GM18507 (cell line): Measurements from ENCODE around the gene PRKCH.

Source experiments
- DNase-seq: peaks from one replicate; pipeline ENCODE4 v3.0.0; 2011; ENCODE audit warnings: low read depth; ENCODE audit not compliant: insufficient read length; ENCODE audit errors: extremely low spot score
- FAIRE-seq: peaks from 2 replicates; lab custom pipeline; 2011; peaks lifted over from hg19 to GRCh38; lab: Jason Lieb, UNC

The PRKCH gene

DNA sequence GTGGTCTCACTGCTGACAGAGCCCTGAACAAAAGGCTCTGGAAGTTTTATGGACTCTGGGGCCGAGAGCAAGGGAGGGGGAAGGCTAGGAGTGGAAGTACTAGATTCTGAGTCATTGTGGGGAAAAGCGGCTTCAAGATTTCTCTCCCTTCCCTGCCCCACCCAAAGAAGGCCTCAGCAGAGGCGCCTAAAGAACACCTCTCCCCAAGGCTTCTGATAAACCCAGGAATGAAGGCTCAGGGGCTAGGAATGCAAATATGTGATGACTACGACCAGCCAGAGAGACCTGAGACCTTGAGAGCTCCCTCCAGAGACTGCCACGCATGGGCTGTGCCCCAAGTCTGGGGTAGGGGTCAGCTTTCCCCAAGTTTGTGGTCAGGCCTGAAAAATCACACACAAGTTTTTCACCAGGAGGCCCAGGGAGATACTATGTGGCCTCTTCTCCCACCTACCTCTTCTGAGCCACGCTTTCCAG lies 243.3 kb downstream of the PRKCH start:
- DNase-seq (no peak), FAIRE-seq (no peak)

- DNase-seq (no peak), FAIRE-seq (no peak)
These were observed 243.8 kb downstream of the PRKCH start for GRCh38 chr14:61565181-61565580.

- DNase-seq: no peak
- no peak for FAIRE-seq
These were observed 244.6 kb downstream of the PRKCH start for GRCh38 chr14:61565836-61566536.

DNA sequence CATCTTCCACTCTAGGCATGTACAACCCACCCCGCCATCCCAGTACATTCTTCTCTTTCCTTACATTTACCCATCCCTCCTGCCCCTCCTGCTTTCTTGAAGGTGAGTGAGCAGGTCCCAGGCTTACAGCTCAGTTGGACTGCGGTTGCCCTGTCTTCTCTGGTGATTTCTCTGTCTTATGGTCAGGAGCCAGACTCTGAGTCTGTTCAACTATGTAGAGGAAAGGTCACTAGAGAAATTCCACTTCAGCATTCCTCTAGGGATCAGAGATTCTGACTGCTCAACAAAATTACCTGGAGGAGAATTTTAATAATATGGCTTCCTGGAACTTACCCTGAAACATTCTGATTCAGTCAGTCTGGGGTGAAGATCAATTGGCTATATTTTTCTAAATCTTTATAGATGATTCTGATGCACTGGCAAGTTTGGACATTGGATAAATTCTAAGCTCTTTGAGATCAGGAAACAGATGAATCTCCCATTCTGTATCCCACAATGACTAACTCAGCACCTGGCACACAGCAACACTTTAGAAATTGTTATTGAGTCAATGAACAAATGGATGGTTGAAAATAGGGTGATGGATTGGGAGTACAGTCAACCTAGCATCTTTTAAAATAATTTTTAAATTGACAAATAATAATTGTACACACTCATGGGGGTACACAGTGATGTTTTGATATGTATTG lies 245.3 kb downstream of the PRKCH start:
- FAIRE-seq: no peak
- no peak for DNase-seq

DNA sequence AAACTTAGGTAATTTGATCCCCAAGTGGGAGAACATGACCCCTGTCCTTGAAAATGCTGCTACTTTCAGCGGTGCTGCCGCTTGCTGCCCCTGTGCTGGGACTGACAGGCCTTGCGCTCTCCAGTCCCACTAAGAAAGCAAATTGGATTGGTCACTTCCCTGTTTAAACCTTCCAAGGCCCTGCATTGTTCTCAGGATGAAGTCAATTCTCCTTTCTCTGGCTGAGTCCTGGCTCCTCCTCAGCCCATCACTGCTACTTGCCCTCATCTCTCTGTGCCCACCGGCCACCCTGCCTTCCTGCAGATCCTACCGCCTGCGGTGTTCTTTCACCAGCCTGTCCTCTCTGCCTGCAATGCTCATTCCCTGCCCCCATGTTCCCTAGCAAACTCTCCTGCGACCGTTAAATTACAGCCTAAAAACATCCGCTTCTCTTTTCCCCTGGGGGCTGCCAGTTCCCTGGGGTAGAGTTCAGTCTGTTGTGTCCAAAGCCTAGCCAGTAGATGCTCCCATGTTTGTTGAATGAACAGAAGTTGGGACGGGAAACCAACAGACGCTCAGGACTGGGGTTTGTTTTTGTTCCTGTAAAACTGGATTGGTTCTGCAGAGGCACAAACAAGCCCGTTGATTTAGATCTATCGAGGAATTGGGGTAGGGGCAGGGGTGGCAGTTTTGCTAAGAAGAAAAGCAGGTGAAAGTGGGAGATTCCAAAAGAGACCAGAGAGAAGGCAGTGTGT lies 246.6 kb downstream of the PRKCH start:
- DNase-seq (no peak), FAIRE-seq (no peak)

- DNase-seq (peak; percentile 61), FAIRE-seq (peak; percentile 72)
These were observed 247.2 kb downstream of the PRKCH start for GRCh38 chr14:61568572-61569011.

DNA sequence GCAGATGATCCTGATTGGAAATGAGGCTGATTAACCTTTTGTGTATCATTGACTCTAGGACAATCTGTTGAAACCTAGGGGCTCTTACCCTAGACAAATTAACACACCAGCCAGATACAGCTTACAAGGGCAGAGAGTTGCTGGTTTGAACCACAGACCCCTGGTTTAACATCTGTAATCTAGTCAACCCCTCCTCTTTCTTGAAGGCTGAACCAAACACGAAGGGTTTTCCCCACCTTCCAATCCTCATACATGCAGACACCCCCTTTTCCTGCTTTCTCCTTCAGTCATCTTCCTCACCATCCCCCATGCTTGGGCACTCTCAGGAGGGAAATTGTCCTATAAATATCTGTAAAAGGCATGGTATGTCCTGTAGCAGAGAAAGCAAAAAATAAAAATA lies 247.9 kb downstream of the PRKCH start:
- DNase-seq (no peak), FAIRE-seq (no peak)

DNA sequence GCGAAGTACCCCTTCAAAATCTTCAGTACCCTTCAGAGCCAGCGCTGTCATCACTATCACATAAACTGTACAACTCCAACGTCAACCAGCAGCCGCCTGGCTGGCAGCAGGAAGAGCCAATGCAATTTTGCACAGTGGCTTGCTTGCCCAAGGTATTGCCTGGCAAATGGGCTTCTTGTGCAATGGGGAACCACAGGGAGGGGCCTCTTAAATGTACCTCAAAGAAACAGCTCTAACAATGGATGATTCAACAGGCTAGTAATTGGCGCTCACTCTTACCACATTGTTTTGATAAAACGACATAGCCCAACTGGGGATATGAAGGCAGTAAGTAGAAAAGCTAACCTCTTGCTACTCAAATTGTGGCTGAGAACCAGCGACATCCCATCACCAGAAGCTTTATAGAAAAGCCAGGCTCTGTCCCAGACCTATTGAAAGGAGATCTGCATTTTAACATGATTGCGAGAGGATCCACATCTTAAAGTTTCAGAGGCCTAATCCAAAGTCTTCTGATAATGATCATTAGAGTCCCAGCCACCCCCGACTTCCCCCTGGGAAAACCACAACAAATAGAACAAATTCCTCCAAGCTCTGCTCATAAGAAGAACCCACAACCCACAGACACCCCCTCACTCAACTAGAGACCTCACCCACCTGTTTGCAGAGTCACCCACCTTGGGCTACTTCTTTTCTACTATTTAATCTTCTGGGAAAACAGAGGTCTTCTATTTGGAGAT lies 248.6 kb downstream of the PRKCH start:
- no peak for DNase-seq
- no peak for FAIRE-seq

GRCh38 chr14:61570549-61571290 lies 249.3 kb downstream of the PRKCH start:
- no peak for DNase-seq
- no peak for FAIRE-seq

DNA sequence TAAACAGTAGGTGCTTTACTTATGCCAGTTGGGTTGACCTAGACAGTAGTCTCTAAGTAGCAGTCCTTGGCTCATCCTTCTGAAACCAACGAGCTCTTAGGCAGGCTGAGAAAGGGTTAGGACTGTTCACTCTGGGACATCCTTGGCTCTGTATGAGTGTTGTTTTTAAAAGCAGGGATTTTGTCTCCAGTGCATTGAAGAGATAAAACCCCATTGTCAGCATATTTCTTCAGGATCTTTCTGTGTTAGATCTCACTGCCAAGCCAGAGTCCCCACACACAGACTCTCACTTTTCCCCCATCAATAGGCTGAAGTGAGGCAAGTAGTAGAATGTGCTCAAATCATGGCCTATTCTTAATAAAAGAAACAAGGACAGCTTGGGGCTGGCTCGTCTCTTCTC lies 250.5 kb downstream of the PRKCH start:
- DNase-seq (no peak), FAIRE-seq (no peak)

GRCh38 chr14:61573321-61573720 lies 251.9 kb downstream of the PRKCH start:
- DNase-seq (no peak), FAIRE-seq (no peak)

- FAIRE-seq (no peak), DNase-seq (no peak)
These were observed 252.6 kb downstream of the PRKCH start for GRCh38 chr14:61573748-61574513.

DNA sequence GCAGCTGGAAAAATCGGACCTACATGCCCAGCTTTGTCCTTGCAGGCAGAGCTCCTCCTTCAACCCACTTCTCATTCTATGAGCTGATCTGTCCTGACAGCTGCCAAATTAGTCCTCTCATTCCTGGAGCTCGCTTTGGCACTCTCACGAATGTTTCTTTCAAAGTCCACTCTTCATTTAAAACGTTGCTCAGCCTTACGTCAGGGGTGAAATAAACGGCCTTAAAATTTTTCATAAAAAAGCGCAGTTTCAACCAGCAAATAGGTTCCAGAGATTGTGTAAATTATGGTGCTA lies 253.1 kb downstream of the PRKCH start:
- no peak for DNase-seq
- no peak for FAIRE-seq

GRCh38 chr14:61575126-61575525 lies 253.7 kb downstream of the PRKCH start:
- DNase-seq (no peak), FAIRE-seq (no peak)

- FAIRE-seq (no peak), DNase-seq (no peak)
These were observed 254.3 kb downstream of the PRKCH start for GRCh38 chr14:61575551-61576150.

- FAIRE-seq (no peak), DNase-seq (no peak)
These were observed 256.1 kb downstream of the PRKCH start for GRCh38 chr14:61577506-61577931.

DNA sequence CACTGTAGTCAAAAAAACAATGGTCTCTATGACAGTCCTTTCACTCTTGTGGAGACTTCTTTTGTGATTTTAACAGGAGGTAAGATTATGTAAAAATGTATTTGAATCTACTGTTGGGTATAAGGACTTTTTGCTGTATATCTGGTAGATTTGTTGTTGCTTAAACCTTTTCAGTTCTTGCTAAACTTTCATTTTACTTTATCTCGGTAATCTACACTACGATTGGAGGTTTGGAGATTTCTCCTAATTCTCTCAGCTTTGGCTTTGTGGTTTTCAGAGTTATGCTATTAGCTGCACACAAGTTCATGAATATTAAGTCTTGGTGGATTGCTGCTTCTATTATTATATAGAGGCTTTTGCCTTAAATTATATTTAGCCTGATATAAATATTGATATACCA lies 257.4 kb downstream of the PRKCH start:
- no peak for DNase-seq

GRCh38 chr14:61581340-61581739 lies 260.0 kb downstream of the PRKCH start:
- no peak for FAIRE-seq
- no peak for DNase-seq

More for the DNA sequence above, 257.4 kb downstream of the PRKCH start:
- no peak for FAIRE-seq
